ENCODE results near the gene NRARP.

The NRARP gene

DNA sequence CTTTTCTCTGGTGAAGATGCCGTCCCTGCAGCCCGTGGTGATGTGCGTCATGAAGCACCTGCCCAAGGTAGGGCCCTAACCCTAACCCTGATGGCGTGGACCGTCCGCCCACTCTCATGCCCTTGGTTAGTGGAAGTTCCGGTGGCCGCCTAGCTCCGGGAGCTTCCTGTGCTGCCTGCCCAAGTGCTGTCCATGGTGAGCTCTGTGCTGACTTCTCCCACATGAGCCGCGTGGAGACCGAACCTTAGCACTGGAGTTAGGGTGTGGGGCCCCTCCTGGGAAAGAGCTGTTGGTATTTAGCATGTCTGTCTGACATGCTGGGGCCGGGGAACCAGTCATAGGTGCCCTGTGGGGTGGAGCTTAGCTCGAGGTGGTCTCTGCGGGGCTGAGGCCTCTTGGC lies 45.7 kb downstream of the NRARP start:
- Histone ChIP-seq H3K9ac (ENCODE audit: low read length) (peak overlapping the region; percentile 81; the same call in 1 of the 2 replicates), H3K4me2 (ENCODE audit: low read depth, low read length) (peak overlapping the region; percentile 97), H3K27me3 (replicated peaks; ENCODE audit: insufficient read depth, low read length) (no peaks in the 10 kb centered on the region), H3F3A (ENCODE audit: insufficient read depth, low read length) (peaks cover 8% of the 10 kb centered on the region), H2AFZ (ENCODE audit: low read length) (no peak overlapping the region), H3K36me3 (replicated peaks; ENCODE audit: insufficient read depth, low read length) (peaks cover 4% of the 10 kb centered on the region; the same call in 1 of the 2 replicates), H3K9me2 (replicated peaks; ENCODE audit: insufficient read depth, low read length) (no peaks in the 10 kb centered on the region), H3K4me1 (ENCODE audit: low read length) (peaks cover 10% of the 10 kb centered on the region; the same call in 1 of the 2 replicates), H3K4me3 (ENCODE audit: low read length) (peak overlapping the region; percentile 94), H3K9me3 (replicated peaks; ENCODE audit: insufficient read depth, low read length) (no peaks in the 10 kb centered on the region), H3K79me2 (ENCODE audit: low read length) (peaks cover 24% of the 10 kb centered on the region), H3K27ac (ENCODE audit: low read length) (no peak overlapping the region), H4K20me1 (ENCODE audit: insufficient read depth, low read length) (no peaks in the 10 kb centered on the region)
- TF ChIP-seq CTCF (IDR thresholded peaks at IDR 0.05; ENCODE audit: low read length) (no peak), EZH2phosphoT487 (IDR thresholded peaks at IDR 0.05; ENCODE audit: low read length) (no peak), EZH2 (optimal IDR thresholded peaks at IDR 0.05; ENCODE audit: low read depth, low read length) (no peak)
- no peak for DNase-seq

- Histone ChIP-seq H4K20me1 (ENCODE audit: insufficient read depth, low read length) (no peaks in the 10 kb centered on the region), H2AFZ (ENCODE audit: low read length) (peak overlapping the region; percentile 59), H3K4me3 (ENCODE audit: low read length) (peak overlapping the region; percentile 94), H3K27me3 (replicated peaks; ENCODE audit: insufficient read depth, low read length) (no peaks in the 10 kb centered on the region), H3K4me2 (ENCODE audit: low read depth, low read length) (peak overlapping the region; percentile 97), H3K9me3 (replicated peaks; ENCODE audit: insufficient read depth, low read length) (no peaks in the 10 kb centered on the region), H3F3A (ENCODE audit: insufficient read depth, low read length) (peaks cover 8% of the 10 kb centered on the region), H3K9ac (ENCODE audit: low read length) (peak overlapping the region; percentile 81), H3K36me3 (replicated peaks; ENCODE audit: insufficient read depth, low read length) (peaks cover 4% of the 10 kb centered on the region; the same call in 1 of the 2 replicates), H3K9me2 (replicated peaks; ENCODE audit: insufficient read depth, low read length) (no peaks in the 10 kb centered on the region), H3K4me1 (ENCODE audit: low read length) (peaks cover 10% of the 10 kb centered on the region; the same call in 1 of the 2 replicates), H3K79me2 (ENCODE audit: low read length) (peaks cover 24% of the 10 kb centered on the region), H3K27ac (ENCODE audit: low read length) (peak overlapping the region; percentile 61; the same call in 1 of the 2 replicates)
- peak; percentile 69 for DNase-seq
- TF ChIP-seq EZH2 (optimal IDR thresholded peaks at IDR 0.05; ENCODE audit: low read depth, low read length) (no peak), EZH2phosphoT487 (IDR thresholded peaks at IDR 0.05; ENCODE audit: low read length) (no peak), CTCF (IDR thresholded peaks at IDR 0.05; ENCODE audit: low read length) (no peak)
Measured at GRCh38 chr9:137255448-137256114, 46.5 kb downstream of the NRARP start.

- Histone ChIP-seq H3K79me2 (ENCODE audit: low read length) (peaks cover 24% of the 10 kb centered on the region), H3F3A (ENCODE audit: insufficient read depth, low read length) (peaks cover 8% of the 10 kb centered on the region), H3K9me3 (replicated peaks; ENCODE audit: insufficient read depth, low read length) (no peaks in the 10 kb centered on the region), H3K4me2 (ENCODE audit: low read depth, low read length) (peak within 1 kb of the TSS; percentile 98), H3K4me3 (ENCODE audit: low read length) (peak within 1 kb of the TSS; percentile 94), H3K9ac (ENCODE audit: low read length) (peak within 1 kb of the TSS; percentile 81), H3K27ac (ENCODE audit: low read length) (peak within 1 kb of the TSS; percentile 61; the same call in 1 of the 2 replicates), H3K9me2 (replicated peaks; ENCODE audit: insufficient read depth, low read length) (no peaks in the 10 kb centered on the region), H3K4me1 (ENCODE audit: low read length) (peaks cover 10% of the 10 kb centered on the region; the same call in 1 of the 2 replicates), H4K20me1 (ENCODE audit: insufficient read depth, low read length) (no peaks in the 10 kb centered on the region), H3K36me3 (replicated peaks; ENCODE audit: insufficient read depth, low read length) (peaks cover 4% of the 10 kb centered on the region; the same call in 1 of the 2 replicates), H2AFZ (ENCODE audit: low read length) (peak within 1 kb of the TSS; percentile 99), H3K27me3 (replicated peaks; ENCODE audit: insufficient read depth, low read length) (no peaks in the 10 kb centered on the region)
- no peak for TF ChIP-seq EZH2phosphoT487 (IDR thresholded peaks at IDR 0.05; ENCODE audit: low read length)
- no peak for TF ChIP-seq CTCF (IDR thresholded peaks at IDR 0.05; ENCODE audit: low read length)
- peak; percentile 89 for DNase-seq
Measured at GRCh38 chr9:137254624-137255447, 47.2 kb downstream of the NRARP start, which contains the start of gene NELFB. NELFB (plus strand) TSS chr9:137255327.
